ENCODE data around the gene SYNM.
"Not testable (repeated sequence)": the region's sequence is repeated elsewhere in the genome, so short reads cannot be mapped to it uniquely, and the experiment has no call there.

SYNM gene

DNA sequence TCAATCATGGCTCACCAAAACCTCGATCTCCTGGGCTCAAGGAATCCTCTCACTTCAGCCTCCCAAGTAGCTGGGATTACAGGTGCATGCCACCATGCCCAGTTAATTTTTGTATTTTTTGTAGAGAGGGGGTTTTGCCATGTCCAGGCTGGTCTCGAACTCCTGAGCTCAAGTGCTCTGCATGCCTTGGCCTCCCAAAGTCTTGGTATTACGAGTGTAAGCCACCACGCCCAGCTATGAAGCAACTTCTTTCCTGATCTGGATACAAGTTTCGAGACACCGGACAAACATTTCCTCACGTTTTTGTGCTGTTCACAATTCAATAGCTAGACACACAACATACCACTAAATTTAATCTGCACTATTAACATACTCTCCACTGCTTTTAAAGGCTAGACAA lies 3.4 kb upstream of the SYNM start:
- no peak for DNase-seq (ENCODE audit: low read depth, low spot score)
- H3K27ac ChIP-seq, result no peak overlapping the region

GRCh38 chr15:99102332-99103235 lies 2.3 kb upstream of the SYNM start:
- DNase-seq (ENCODE audit: low read depth, low spot score), result no peak
- no peak overlapping the region for H3K27ac ChIP-seq

DNA sequence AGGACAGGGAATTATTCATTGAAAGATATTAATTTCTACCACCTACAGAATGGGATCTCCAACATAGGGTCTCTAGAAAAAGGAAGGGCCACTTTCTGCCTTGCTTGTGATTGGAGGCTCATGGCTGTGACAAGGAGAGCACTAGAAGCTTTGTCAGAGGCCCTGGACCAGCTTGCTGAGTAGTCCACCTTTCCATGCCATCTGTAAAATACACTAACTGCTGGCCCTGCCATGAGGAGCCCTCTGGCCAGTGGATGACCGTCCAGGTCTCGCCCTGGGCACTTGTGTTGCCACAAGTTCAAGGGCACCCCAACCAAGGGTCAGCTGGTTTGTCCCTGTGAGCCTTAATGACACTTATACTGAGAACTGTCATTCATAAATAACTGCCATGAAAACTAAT lies 1.6 kb upstream of the SYNM start:
- no peak overlapping the region for H3K27ac ChIP-seq
- DNase-seq (ENCODE audit: low read depth, low spot score), result no peak

GRCh38 chr15:99105514-99106341 lies 848 bp downstream of the SYNM start:
- H3K27ac ChIP-seq, result no peak overlapping the region
- no peak for DNase-seq (ENCODE audit: low read depth, low spot score)

DNA sequence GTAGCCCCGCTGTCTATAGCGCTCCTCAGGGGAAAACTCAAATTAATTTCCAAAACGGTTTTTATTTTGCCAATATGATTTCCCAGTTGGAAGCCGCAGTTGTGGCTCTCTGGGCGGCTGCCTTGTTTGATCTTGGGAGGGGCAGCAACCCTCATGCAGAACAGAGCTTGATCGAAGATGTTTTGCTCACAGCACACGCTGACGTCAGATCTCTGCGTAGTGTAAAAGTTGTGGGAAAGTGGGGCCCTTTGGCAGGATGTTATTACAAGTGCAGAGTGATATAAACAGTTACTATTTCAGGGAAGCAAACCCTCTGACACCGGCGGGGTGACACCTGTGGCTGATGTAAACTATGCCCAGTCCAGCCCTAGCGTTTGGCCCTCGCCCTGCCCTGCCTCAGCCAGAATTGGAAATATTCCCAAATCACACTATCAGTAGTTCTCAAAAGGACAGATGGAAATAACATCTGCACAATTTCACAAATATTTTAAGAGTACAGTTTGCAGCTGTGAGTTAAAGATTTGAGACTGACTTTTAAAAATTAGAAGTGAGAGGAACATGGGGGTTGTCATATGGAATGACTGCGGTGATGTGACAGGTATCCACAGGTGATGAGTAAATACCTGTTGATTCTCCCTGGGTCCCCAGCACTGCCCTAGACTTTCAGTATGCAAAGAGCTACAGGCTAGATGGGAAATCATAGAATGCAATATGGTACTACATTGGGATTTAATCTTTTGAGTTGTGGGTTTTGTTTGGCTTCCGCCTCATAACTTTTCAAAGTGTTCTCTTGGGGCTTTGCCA lies 1.7 kb downstream of the SYNM start:
- no peak for DNase-seq (ENCODE audit: low read depth, low spot score)
- no peak overlapping the region for H3K27ac ChIP-seq

- no peak for DNase-seq (ENCODE audit: low read depth, low spot score)
Observed at GRCh38 chr15:99108993-99109392, 4.1 kb downstream of the SYNM start.

DNA sequence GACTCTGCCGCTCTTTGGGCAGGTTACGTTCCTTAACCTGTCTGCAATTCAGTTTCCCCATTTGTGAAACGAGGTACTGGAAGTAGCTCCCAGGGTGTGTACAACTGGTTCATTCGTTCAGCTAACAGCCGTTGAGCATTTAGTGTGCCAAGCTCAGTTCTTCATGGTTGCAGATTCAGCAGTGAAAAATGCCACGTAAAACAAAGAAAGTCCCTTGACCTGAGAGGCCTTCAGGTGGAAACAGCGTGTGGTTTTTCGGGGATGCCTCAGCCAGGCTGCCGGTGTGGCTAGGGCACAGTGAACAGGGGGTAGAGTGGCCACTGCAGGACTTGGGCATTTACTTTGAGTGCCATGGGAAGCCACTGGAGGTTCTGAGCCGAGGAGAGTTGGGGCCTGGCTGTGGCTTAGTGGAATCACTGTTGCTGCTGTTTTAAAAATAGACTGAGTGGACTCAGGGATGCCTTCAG lies 4.7 kb downstream of the SYNM start:
- H3K27ac ChIP-seq, result no peak overlapping the region
- DNase-seq (ENCODE audit: low read depth, low spot score), result no peak

More at GRCh38 chr15:99108993-99109392, 4.1 kb downstream of the SYNM start:
- no peak overlapping the region for H3K27ac ChIP-seq

DNA sequence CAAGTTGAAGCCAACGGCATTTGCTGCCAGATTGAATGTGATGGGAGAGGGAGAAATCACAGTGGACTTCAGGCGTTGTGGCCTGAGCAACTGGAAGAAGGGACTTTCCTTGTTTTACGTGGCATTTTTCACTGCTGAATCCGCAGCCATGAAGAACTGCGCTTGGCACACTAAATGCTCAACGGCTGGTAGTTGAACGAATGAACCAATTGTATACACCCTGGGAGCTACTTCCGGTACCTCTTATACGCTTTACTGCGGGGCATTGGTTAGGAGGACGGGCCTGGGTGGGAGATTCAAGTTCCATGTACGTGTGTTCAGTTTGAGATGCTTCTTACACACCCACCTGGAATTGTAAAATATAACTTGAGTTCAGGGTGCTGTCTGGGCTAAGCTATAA lies 5.2 kb downstream of the SYNM start:
- no peak for DNase-seq (ENCODE audit: low read depth, low spot score)
- no peak overlapping the region for H3K27ac ChIP-seq

DNA sequence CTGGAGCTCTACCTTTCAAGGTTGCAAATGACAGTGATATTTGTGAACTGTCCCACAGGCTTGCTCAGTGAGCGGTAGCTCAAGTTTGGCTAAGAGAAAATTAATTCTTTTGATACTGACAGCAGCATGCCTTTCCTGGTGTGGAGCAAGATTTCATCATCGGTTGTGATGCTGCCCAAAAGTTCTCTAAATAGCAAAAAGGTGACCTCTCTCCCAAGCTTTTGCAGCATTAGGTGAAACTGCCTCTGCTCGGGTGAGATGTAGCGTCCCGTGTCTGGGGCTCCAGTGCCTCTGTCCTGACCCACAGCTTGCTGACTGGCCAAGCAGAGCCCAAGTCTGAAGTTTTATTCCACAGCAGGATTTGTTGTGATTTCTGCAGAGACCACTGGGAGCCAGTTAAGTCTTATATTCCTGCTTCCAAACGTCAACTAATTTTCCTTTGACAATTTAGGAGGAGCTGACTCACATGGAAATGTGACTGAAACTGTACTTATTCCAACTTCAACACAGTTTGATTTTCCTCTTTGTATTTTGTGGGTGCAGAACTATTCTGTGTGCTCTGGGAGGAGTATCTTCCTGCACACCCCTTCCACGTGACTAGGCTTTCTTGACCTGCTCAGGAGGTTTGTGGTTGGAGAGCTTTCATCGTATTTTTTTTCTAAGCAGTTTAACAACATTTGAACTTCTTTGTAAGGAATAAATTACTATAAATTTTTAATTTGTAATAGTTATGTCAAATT lies 5.9 kb downstream of the SYNM start:
- DNase-seq (ENCODE audit: low read depth, low spot score), result no peak
- no peak overlapping the region for H3K27ac ChIP-seq

- DNase-seq (ENCODE audit: low read depth, low spot score); H3K27ac ChIP-seq: not testable (repeated sequence)
Observed at GRCh38 chr15:99111641-99112040, 6.8 kb downstream of the SYNM start.

DNA sequence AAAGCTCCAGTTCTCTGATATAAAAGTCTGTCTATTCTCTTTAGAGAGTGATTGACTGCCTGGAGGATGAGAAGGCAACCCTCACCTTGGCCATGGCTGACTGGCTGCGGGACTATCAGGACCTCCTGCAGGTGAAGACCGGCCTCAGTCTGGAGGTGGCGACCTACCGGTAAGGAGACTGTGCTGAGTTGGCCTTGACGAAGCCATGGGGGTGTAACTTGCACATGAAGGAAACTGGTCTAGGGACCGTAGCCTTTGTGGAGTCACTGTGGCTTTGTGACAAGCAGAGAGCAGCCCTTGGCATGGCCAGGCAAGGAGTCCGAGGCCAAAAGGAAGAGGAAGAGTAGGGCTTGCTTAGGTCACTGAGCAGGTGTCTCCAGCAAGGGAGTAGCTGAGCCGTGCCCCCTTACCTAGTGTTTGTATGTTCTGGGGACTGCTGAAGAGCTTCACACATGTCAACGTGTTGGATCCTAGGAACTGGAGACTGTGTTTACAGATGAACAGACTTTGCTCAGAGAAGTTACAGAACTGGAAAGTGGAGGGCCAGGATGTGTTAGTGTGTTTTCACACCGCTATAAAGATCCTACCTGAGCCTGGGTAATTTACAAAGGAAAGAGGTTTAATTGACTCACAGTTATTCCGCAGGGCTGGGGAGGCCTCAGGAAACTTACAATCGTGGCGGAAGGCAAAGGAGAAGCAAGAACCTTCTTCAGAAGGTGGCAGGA lies 8.8 kb downstream of the SYNM start:
- no peak for DNase-seq (ENCODE audit: low read depth, low spot score)
- H3K27ac ChIP-seq, result no peak overlapping the region

- DNase-seq (ENCODE audit: low read depth, low spot score), result no peak
- H3K27ac ChIP-seq, result no peak overlapping the region
Observed at GRCh38 chr15:99114511-99115299, 9.8 kb downstream of the SYNM start.

DNA sequence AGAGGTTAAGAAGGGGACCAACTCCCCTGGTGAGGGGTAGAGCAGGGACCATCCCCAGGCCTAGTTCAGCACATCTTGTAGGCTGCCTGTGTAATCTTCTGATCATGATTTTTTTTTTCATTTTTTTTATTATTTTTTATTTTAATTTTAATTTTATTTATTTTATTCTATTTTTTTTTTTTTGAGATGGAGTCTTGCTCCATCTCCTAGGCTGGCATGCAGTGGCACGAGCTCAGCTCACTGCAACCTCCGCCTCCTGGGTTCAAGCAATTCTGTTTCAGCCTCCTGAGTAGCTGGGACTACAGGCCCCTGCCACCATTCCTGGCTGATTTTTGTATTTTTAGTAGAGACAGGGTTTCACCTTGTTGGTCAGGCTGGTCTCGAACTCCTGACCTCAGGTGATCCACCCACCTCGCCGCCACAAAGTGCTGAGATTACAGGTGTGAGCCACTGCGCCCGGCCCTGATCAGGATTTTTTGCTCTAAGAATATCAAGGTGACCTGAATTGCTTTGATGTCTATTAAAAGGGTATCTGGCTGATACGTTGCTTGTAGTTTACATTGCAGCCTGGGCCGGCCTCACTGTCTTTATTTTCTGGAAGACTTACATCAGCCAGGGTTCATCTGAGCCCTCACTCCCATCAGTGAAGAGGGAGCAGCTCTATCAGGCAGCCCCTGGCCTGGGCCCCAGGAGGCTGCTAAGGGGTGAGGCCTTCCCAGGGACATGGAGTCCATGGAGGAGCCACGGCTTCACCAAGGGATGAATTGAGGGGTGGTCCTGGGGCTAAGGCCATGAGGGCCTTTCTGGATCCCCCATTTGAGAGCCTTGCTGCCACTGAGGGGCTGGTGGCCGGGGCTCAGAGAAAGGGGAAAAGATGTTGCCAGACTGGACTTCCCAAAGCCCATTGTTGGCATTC lies 10.7 kb downstream of the SYNM start:
- H3K27ac ChIP-seq, result no peak overlapping the region
- no peak for DNase-seq (ENCODE audit: low read depth, low spot score)

DNA sequence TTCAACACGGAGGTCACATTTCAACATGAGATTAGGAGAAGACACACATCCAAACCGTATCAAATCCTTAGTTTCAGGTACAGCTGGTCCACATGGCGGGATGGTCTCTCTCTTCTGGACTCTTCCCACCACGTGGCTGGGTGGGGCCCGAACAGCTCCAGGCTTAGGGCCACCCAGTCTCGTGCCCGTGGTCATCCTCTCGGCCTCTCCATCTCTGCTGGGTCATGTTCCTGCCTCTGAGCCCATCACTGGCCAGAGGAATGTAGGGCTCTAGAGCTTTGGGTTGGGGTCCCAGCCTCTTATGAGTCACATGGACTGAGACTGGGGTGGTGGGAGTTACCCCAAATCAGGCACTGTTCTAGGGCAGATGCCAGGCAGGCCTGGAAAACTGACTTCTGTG lies 12.2 kb downstream of the SYNM start:
- no peak overlapping the region for H3K27ac ChIP-seq
- no peak for DNase-seq (ENCODE audit: low read depth, low spot score)

- no peak for DNase-seq (ENCODE audit: low read depth, low spot score)
- H3K27ac ChIP-seq, result no peak overlapping the region
Observed at GRCh38 chr15:99117563-99118257, 12.8 kb downstream of the SYNM start.

GRCh38 chr15:99118258-99118632 lies 13.4 kb downstream of the SYNM start:
- H3K27ac ChIP-seq, result no peak overlapping the region
- DNase-seq (ENCODE audit: low read depth, low spot score), result no peak

All from epithelial cell of prostate (primary cell).